ENCODE results near the gene TSHZ3. TPM values are rescaled to one million over a fixed set of nuclear protein-coding genes. Genes with fewer than 3 reads are reported as not detected.

The TSHZ3 gene
- polyA plus RNA-seq, 1 donor from 2014 or later, result 2.4 TPM

- no peaks in the 10 kb centered on the region for H4K20me1 ChIP-seq (ENCODE audit: insufficient read depth)
- no peak overlapping the region for H3K9ac ChIP-seq (ENCODE audit: low read length)
- H3K4me2 ChIP-seq (ENCODE audit: low read length), result no peak overlapping the region
These were observed 15.0 kb downstream of the TSHZ3 start for GRCh38 chr19:31334101-31334848.

DNA sequence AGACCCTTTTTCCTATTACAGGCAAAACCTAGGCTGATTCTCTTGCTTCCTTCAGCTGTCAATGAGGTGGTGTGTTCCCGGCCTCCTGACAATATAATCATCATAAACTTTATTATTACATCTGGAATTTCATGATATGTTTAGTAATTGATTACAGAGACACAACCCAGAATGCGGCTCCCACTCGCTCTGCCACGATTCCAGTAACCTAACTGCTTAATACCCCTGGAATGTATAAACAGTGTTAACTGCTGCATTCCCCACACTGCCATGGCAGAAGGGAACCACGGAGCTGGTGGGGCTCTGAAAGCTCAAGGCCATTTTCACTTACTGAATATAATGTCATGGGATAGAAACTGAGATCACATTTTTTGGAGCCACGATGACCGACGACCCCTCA lies 17.1 kb downstream of the TSHZ3 start:
- no peak for TF ChIP-seq EZH2 (IDR thresholded peaks at IDR 0.05; ENCODE audit: borderline replicate concordance, insufficient read depth, low read length, poor library complexity, severe bottlenecking)
- TF ChIP-seq RAD21 (conservative IDR thresholded peaks at IDR 0.05), result no peak
- TF ChIP-seq, protein P1, sequence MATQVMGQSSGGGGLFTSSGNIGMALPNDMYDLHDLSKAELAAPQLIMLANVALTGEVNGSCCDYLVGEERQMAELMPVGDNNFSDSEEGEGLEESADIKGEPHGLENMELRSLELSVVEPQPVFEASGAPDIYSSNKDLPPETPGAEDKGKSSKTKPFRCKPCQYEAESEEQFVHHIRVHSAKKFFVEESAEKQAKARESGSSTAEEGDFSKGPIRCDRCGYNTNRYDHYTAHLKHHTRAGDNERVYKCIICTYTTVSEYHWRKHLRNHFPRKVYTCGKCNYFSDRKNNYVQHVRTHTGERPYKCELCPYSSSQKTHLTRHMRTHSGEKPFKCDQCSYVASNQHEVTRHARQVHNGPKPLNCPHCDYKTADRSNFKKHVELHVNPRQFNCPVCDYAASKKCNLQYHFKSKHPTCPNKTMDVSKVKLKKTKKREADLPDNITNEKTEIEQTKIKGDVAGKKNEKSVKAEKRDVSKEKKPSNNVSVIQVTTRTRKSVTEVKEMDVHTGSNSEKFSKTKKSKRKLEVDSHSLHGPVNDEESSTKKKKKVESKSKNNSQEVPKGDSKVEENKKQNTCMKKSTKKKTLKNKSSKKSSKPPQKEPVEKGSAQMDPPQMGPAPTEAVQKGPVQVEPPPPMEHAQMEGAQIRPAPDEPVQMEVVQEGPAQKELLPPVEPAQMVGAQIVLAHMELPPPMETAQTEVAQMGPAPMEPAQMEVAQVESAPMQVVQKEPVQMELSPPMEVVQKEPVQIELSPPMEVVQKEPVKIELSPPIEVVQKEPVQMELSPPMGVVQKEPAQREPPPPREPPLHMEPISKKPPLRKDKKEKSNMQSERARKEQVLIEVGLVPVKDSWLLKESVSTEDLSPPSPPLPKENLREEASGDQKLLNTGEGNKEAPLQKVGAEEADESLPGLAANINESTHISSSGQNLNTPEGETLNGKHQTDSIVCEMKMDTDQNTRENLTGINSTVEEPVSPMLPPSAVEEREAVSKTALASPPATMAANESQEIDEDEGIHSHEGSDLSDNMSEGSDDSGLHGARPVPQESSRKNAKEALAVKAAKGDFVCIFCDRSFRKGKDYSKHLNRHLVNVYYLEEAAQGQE (IDR thresholded peaks at IDR 0.05; ENCODE audit: borderline replicate concordance), result no peak
- TF ChIP-seq CTCF (IDR thresholded peaks at IDR 0.05; ENCODE audit: poor library complexity, severe bottlenecking), result no peak
- TF ChIP-seq SMC3 (conservative IDR thresholded peaks at IDR 0.05; ENCODE audit: poor library complexity), result no peak
- H3K27me3 ChIP-seq (ENCODE audit: insufficient read depth, low read depth, low read length), result no peaks in the 10 kb centered on the region
- no peaks in the 10 kb centered on the region for H3K9me2 ChIP-seq (ENCODE audit: insufficient read depth, low read length)
- no peak overlapping the region for H3K4me3 ChIP-seq (ENCODE audit: low read length)
- no peak overlapping the region for H3K9ac ChIP-seq (ENCODE audit: low read length)
- no peaks in the 10 kb centered on the region for H3K36me3 ChIP-seq (ENCODE audit: insufficient read depth, low read length)
- no peaks in the 10 kb centered on the region for H3F3A ChIP-seq (ENCODE audit: insufficient read depth, low read length, poor library complexity, severe bottlenecking)
- no peak overlapping the region for H3K4me2 ChIP-seq (ENCODE audit: low read length)
- H3K9me3 ChIP-seq (ENCODE audit: low read length), result no peaks in the 10 kb centered on the region
- H4K20me1 ChIP-seq (ENCODE audit: insufficient read depth), result no peaks in the 10 kb centered on the region
- H3K27ac ChIP-seq (ENCODE audit: low read length), result no peak overlapping the region
- H3K79me2 ChIP-seq (replicated peaks; ENCODE audit: insufficient read depth, low read length), result no peaks in the 10 kb centered on the region
- H2AFZ ChIP-seq (ENCODE audit: low read depth, low read length), result no peak overlapping the region

More at GRCh38 chr19:31334101-31334848, 15.0 kb downstream of the TSHZ3 start:
- Histone ChIP-seq H3K4me3 (ENCODE audit: low read length) (no peak overlapping the region), H3K9me3 (ENCODE audit: low read length) (no peaks in the 10 kb centered on the region), H3F3A (ENCODE audit: insufficient read depth, low read length, poor library complexity, severe bottlenecking) (no peaks in the 10 kb centered on the region), H3K79me2 (replicated peaks; ENCODE audit: insufficient read depth, low read length) (no peaks in the 10 kb centered on the region), H3K9me2 (ENCODE audit: insufficient read depth, low read length) (no peaks in the 10 kb centered on the region), H3K36me3 (ENCODE audit: insufficient read depth, low read length) (no peaks in the 10 kb centered on the region), H3K27ac (ENCODE audit: low read length) (no peak overlapping the region), H3K27me3 (ENCODE audit: insufficient read depth, low read depth, low read length) (no peaks in the 10 kb centered on the region), H2AFZ (ENCODE audit: low read depth, low read length) (no peak overlapping the region)
- TF ChIP-seq EP300 (conservative IDR thresholded peaks at IDR 0.05; ENCODE audit: poor library complexity, severe bottlenecking) (no peak), TAF1 (IDR thresholded peaks at IDR 0.05; ENCODE audit: low read depth) (no peak)

DNA sequence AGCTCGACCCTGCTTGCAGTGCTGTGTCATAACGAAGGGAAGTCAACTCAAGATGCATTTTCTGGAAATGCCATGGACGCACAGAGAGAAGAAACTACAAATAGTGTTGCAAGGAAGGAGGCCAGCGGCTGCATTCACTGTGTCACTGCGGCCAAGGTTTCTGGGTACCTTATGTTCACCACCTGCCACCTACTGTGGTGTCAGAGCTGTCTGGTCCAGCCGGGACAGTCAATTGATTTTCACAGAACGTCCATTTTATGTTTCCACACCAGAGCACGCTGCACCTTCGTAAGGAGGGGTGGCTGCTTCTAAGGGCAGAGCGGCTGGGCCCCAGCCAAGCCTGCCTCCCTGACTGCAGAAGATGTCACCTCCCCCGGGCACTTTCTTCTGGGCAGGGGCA lies 17.7 kb downstream of the TSHZ3 start:
- H3K27me3 ChIP-seq (ENCODE audit: insufficient read depth, low read depth, low read length), result no peaks in the 10 kb centered on the region
- H3K27ac ChIP-seq (ENCODE audit: low read length), result no peak overlapping the region
- H3K9me3 ChIP-seq (ENCODE audit: low read length), result no peaks in the 10 kb centered on the region
- H3K9me2 ChIP-seq (ENCODE audit: insufficient read depth, low read length), result no peaks in the 10 kb centered on the region
- H3K4me2 ChIP-seq (ENCODE audit: low read length), result no peak overlapping the region
- H4K20me1 ChIP-seq (ENCODE audit: insufficient read depth), result no peaks in the 10 kb centered on the region
- H3F3A ChIP-seq (ENCODE audit: insufficient read depth, low read length, poor library complexity, severe bottlenecking), result no peaks in the 10 kb centered on the region
- no peak for TF ChIP-seq CTCF (IDR thresholded peaks at IDR 0.05; ENCODE audit: poor library complexity, severe bottlenecking)
- TF ChIP-seq EZH2 (IDR thresholded peaks at IDR 0.05; ENCODE audit: borderline replicate concordance, insufficient read depth, low read length, poor library complexity, severe bottlenecking), result no peak
- no peak for TF ChIP-seq EP300 (conservative IDR thresholded peaks at IDR 0.05; ENCODE audit: poor library complexity, severe bottlenecking)
- TF ChIP-seq RAD21 (conservative IDR thresholded peaks at IDR 0.05), result no peak
- no peak for TF ChIP-seq TAF1 (IDR thresholded peaks at IDR 0.05; ENCODE audit: low read depth)
- TF ChIP-seq, protein P1 (IDR thresholded peaks at IDR 0.05; ENCODE audit: borderline replicate concordance), result no peak
- TF ChIP-seq SMC3 (conservative IDR thresholded peaks at IDR 0.05; ENCODE audit: poor library complexity), result no peak
- no peak for TF ChIP-seq MXI1 (conservative IDR thresholded peaks at IDR 0.05; ENCODE audit: poor library complexity, severe bottlenecking)
- TF ChIP-seq POLR2AphosphoS5 (IDR thresholded peaks at IDR 0.05), result no peak
- no peak overlapping the region for H2AFZ ChIP-seq (ENCODE audit: low read depth, low read length)
- no peak overlapping the region for H3K4me3 ChIP-seq (ENCODE audit: low read length)
- no peaks in the 10 kb centered on the region for H3K79me2 ChIP-seq (replicated peaks; ENCODE audit: insufficient read depth, low read length)
- no peaks in the 10 kb centered on the region for H3K36me3 ChIP-seq (ENCODE audit: insufficient read depth, low read length)
- H3K9ac ChIP-seq (ENCODE audit: low read length), result no peak overlapping the region
